ENCODE results near the gene MECP2.
A peak's percentile ranks its signal among the peaks of the same experiment; 100 is the strongest.

The MECP2 gene

GRCh38 chrX:154033848-154034247 lies 63.7 kb downstream of the MECP2 start:
- DNase-seq (ENCODE audit: low spot score), result no peak

DNA sequence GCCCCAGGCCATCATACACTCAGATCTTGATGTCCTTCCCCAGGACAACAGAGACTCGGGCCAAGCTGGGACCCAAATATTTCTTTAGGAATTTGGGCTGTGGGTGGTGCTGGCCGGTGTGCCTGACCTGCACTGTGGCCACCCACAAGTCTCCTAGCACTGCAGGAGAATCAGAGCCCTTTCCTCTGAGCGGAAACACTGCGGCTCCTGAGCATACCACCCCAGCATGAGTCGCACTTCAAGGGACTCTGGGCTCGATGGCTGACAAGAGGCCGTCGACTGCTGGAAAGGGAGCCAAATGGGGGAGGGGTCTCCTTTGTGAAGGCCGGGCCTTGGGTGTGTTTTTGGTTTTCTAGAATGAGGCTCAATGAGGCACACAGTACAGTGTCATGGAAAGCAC lies 64.9 kb downstream of the MECP2 start:
- DNase-seq (ENCODE audit: low spot score), result no peak

GRCh38 chrX:154032160-154032559 lies 65.4 kb downstream of the MECP2 start:
- no peak for DNase-seq (ENCODE audit: low spot score)

DNA sequence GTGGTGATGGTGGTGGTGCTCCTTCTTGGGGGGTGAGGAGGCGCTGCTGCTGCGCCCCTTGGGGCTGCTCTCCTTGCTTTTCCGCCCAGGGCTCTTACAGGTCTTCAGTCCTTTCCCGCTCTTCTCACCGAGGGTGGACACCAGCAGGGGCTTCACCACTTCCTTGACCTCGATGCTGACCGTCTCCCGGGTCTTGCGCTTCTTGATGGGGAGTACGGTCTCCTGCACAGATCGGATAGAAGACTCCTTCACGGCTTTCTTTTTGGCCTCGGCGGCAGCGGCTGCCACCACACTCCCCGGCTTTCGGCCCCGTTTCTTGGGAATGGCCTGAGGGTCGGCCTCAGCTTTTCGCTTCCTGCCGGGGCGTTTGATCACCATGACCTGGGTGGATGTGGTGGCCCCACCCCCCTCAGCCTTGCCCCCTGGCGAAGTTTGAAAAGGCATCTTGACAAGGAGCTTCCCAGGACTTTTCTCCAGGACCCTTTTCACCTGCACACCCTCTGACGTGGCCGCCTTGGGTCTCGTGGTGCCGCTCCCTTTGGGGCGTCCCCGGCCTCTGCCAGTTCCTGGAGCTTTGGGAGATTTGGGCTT lies 66.7 kb downstream of the MECP2 start:
- no peak for DNase-seq (ENCODE audit: low spot score)

DNA sequence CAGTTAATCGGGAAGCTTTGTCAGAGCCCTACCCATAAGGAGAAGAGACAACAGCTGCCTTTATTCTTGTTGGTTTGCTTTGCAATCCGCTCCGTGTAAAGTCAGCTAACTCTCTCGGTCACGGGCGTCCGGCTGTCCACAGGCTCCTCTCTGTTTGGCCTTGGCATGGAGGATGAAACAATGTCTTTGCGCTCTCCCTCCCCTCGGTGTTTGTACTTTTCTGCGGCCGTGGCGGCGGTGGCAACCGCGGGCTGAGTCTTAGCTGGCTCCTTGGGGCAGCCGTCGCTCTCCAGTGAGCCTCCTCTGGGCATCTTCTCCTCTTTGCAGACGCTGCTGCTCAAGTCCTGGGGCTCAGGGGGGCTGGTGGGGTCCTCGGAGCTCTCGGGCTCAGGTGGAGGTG lies 67.3 kb downstream of the MECP2 start:
- DNase-seq (ENCODE audit: low spot score), result no peak

DNA sequence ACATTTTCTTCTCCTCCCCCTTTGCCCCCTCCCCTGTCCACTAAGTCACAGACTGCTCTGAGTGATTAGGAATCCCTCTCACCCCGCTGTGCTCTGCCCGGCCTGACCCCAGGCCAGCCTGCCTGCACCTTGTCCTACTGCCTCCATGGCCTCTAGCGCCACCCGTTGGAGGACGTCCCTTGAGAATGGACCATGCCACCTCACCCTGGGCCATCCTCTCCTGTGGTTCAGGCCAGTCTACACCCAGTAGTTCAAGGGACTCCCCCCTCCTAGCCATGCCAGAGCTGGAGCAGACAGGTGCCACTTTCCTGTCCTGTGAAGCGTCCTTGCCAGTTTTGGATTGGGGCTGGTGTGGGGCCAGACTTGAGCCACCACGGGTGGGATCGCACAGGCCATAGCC lies 68.1 kb downstream of the MECP2 start:
- DNase-seq (ENCODE audit: low spot score), result no peak

- DNase-seq (ENCODE audit: low spot score), result no peak
Observed at GRCh38 chrX:154028502-154029184, 68.9 kb downstream of the MECP2 start.

GRCh38 chrX:154027986-154028385 lies 69.5 kb downstream of the MECP2 start:
- DNase-seq (ENCODE audit: low spot score), result no peak

DNA sequence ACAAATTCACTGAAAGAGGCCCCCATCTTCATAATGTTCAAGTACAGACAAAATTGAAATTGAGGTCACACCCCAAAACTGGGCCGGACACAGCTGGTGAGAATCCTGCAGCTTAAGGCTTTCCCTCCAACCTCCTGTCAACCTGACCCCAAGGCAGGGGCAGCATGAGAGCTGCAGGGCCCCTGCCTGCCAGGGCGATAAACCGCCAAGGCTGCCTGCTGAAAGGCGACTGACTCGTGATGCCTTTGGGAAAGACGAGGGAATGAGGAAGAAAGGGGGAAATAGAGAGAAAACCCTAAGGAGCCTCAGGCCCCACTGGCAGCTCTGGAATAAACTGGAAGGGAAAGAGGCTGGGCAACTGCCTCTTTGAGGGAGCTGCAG lies 70.5 kb downstream of the MECP2 start:
- no peak for DNase-seq (ENCODE audit: low spot score)

- peak; percentile 48 for DNase-seq (ENCODE audit: low spot score)
Observed at GRCh38 chrX:154026136-154027021, 71.1 kb downstream of the MECP2 start.

DNA sequence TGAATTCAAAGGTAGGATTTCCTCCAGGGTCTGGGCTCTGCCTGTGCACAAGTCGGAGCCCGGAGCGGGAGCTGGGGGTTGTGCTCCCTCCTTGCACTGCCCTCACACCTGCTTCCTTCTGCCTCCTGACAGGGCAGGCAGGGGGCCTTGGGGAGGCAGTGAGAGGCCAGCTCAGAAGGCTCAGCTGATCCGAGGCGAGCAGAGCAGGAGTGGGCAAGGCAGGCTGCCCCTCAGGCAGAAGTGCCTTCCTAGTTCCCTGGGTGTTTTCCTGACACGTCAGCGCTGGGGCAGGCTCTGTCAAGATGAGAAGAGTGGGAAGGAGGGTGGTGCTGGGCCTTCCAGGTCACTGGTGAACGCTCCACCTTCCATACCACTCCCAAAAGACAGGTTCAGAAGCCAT lies 72.3 kb downstream of the MECP2 start:
- no peak for DNase-seq (ENCODE audit: low spot score)

DNA sequence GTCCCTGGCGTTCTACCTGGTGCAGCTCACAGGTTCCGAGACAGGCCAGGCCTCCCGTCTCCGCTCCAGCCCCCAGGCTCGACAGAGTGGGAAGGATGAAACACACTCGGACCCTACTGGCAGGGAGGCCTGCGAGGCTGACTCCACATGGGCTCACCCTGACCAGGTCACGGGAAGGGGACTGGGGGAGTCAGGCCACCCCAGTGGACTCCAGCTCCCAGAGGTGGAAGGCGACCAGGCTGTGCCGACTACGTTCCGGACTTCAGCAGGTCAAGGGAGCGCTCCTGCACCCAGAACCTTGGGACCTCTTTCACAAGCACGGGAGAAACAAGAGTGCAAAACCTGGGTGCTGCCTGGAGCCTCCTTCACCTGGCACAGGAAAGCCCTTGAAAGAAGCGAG lies 73.2 kb downstream of the MECP2 start:
- no peak for DNase-seq (ENCODE audit: low spot score)

DNA sequence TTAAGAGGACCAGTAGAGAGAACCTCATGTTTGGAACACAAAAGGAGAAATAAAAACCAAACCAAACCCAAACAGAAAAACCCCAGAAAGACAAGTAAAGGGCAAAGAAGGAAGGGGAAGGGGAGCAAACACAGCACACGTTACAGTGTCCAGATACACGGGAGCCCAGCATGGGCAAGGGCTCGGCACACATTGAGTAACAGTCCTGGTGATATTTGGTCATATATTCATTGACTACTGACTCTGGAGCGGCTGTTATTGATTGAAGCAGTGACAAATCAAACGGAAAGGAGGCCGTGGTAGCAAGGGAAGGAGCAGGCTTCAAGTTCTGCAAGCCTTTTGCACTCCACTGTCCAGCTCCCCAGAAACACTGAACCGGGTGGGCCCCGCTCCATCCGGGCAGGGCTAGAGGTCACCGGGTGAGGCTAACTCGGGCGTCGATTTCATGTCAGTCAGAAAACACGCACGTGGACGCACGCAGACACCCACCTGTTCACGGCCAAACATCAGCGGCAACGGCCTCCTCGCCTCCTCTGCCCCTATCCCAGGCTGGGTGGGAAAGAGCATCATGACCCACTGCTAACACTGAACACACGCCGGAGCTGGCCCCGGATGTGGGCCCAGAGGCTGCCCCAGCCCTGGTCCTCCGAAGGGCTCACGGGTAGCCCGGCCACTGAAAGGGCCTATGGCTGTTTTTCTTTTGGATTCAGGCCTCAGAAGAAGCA lies 74.1 kb downstream of the MECP2 start:
- DNase-seq (ENCODE audit: low spot score), result no peak

DNA sequence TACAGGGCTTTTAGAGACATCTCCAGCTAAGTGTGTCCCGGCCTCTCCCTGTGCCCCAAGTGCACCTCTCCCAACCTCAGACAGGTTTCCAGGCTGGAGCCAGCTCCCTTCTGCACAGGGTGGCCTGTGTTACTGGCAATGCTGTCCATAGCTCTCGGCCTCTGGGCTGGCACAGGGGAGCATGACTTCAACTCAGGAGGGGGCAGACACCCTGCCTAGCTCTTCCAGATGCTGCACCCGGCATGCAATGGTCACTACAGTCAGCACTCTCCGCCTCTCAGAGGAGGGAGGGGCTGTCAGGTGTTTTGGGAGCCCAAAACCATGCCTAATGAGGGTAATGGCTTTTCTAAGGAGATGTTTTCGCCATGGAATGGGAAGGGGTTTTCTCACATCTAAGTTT lies 75.4 kb downstream of the MECP2 start:
- DNase-seq (ENCODE audit: low spot score), result no peak

- peak; percentile 66 for DNase-seq (ENCODE audit: low spot score)
Observed at GRCh38 chrX:154021131-154021611, 76.3 kb downstream of the MECP2 start.

GRCh38 chrX:154020536-154021115 lies 76.9 kb downstream of the MECP2 start:
- no peak for DNase-seq (ENCODE audit: low spot score)

DNA sequence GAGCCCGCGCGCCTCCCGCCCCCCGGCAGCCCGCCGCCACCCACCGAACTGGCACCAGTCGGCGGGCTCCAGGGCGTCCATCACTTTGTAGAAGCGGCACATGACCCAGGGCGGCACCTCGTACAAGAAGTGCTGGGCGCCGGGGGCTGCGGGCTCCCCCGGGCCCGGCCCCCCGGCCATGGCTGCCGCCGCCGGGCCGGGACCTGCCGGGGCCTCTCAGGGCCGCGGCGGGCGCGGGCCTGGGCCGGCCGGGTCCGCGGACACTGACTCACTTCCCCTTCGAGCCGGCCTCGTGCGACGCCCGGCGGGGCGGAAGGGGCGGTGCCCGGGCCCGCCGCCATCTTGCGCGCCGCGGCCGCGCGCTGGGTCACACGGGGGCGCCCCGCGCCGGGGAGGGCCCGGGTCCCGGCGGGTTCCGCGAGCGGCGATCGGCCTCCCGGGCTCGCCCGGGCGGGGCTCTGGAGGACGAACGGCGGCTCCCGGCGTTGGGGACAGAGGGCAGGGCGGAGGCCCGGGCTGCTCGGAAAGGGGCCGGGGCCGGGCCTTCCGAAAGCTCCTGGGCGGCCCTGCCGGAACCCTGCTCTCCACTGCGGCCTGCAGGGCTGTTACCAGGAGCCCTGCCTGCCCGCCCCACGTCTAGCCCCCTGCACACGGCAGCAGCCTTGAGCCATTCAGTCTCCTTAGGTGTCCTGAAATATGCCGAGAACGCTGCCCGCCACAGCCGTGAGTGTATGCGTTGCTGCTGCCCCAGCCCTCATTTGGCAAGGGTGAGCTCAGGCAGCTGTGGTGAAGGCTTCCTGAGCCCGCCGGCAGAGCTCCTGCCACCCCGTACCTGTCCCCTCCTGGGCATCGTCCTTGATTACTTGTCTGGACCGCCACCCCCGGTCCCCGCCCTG lies 77.6 kb downstream of the MECP2 start, which contains the start of gene IRAK1:
IRAK1 (minus strand) TSS at position 270 of the 896 bp plus-strand sequence; CDS start at position 180, 90 bp downstream.
- DNase-seq (ENCODE audit: low spot score), result peak; percentile 71

- no peak for DNase-seq (ENCODE audit: low spot score)
Observed at GRCh38 chrX:154019061-154019621, 78.4 kb downstream of the MECP2 start.

DNA sequence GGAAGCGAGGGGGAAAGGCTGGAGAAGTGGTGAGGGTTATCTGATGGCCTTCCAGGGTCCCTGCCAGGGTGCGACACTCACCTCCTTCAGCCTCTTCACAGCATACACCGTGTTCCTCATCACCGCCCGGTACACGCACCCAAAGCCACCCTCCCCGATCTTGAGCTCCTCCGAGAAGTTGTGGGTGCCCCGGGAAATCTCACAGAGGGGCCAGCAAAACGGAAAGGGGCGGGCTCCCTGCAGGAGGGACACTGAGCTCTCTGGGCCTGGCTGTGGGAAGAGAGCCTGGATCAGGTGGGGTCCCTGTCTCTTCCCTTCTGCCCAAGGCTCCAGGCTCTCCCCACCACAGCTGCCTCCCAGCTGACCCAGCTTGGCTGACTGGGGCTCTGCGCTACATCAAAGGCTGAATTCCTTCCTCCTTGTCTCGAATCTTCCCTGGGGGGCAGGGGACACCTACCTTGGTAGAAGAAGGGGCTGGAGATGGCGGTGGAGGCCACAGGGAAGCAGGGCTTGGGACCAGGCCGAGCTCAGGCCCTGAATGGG lies 78.9 kb downstream of the MECP2 start:
- DNase-seq (ENCODE audit: low spot score), result no peak
